Loucy (cell line): Measurements from ENCODE around the gene TMEM52.

ENCODE experiments used
- H2AFZ ChIP-seq: fragments of 200-600 bp; sonication (generic); 2 replicates; pipeline ENCODE4 v1.6.0; 2016; ENCODE audit warnings: antibody characterized with exemption, mild to moderate bottlenecking, low read length, moderate library complexity
- H3F3A ChIP-seq: fragments of 200-600 bp; 2 replicates; pipeline ENCODE4 v1.6.0; 2016; ENCODE audit warnings: antibody characterized with exemption, low read depth, mild to moderate bottlenecking
- H3K27me3 ChIP-seq: fragments of 200-600 bp; sonication (generic); 2 replicates; pipeline ENCODE4 v1.6.1; 2014; ENCODE audit warnings: low read length, mild to moderate bottlenecking; ENCODE audit not compliant: insufficient read depth, poor library complexity, severe bottlenecking
- H3K36me3 ChIP-seq: fragments of 200-600 bp; sonication (generic); 2 replicates; pipeline ENCODE4 v1.6.1; 2016; ENCODE audit warnings: low read length; ENCODE audit not compliant: insufficient read depth
- H3K4me1 ChIP-seq: fragments of 200-600 bp; sonication (generic); 2 replicates; pipeline ENCODE4 v1.5.1; 2014; ENCODE audit warnings: low read length, mild to moderate bottlenecking; ENCODE audit not compliant: insufficient read depth, poor library complexity, severe bottlenecking
- H3K4me2 ChIP-seq: fragments of 200-600 bp; sonication (generic); 2 replicates; pipeline ENCODE4 v1.6.0; 2014; ENCODE audit warnings: antibody characterized with exemption, low read length, low read depth, mild to moderate bottlenecking; ENCODE audit not compliant: poor library complexity, severe bottlenecking
- H3K4me3 ChIP-seq: fragments of 200-600 bp; sonication (generic); 2 replicates; pipeline ENCODE4 v1.5.1; 2014; ENCODE audit warnings: low read length, mild to moderate bottlenecking, mixed read lengths; ENCODE audit not compliant: poor library complexity, severe bottlenecking
- H3K79me2 ChIP-seq: fragments of 200-600 bp; sonication (generic); 2 replicates; pipeline ENCODE4 v1.6.1; 2014; ENCODE audit warnings: low read length; ENCODE audit not compliant: insufficient read depth
- H3K9ac ChIP-seq: fragments of 200-600 bp; sonication (generic); 2 replicates; pipeline ENCODE4 v1.6.0; 2014; ENCODE audit warnings: mild to moderate bottlenecking, low read depth, low read length, moderate library complexity; ENCODE audit not compliant: poor library complexity, severe bottlenecking
- H3K9me2 ChIP-seq: fragments of 200-600 bp; sonication (generic); replicated peaks from 2 replicates; pipeline ENCODE4 v1.6.1; 2016; ENCODE audit warnings: low read depth, low read length, mixed read lengths
- H3K9me3 ChIP-seq: fragments of 200-600 bp; sonication (generic); 2 replicates; pipeline ENCODE4 v1.6.1; 2014; ENCODE audit warnings: mild to moderate bottlenecking, antibody characterized with exemption, low read length, low read depth; ENCODE audit not compliant: insufficient read depth
- H4K20me1 ChIP-seq: fragments of 200-600 bp; sonication (generic); 2 replicates; pipeline ENCODE4 v1.6.0; 2014; ENCODE audit warnings: antibody characterized with exemption, low read length, mild to moderate bottlenecking; ENCODE audit not compliant: insufficient read depth, poor library complexity, severe bottlenecking
- EZH2phosphoT487 ChIP-seq: fragments of 200-600 bp; IDR thresholded peaks from 2 replicates; pipeline ENCODE4 v1.6.1; 2018; ENCODE audit warnings: antibody characterized with exemption, mild to moderate bottlenecking, moderate library complexity, borderline replicate concordance
- TF ChIP-seq, protein P1 (sequence below): fragments of 200-600 bp; sonication (generic); conservative IDR thresholded peaks from 2 replicates; pipeline ENCODE4 v1.5.1; 2014; ENCODE audit warnings: mild to moderate bottlenecking, antibody characterized with exemption, low read length

The TMEM52 gene

GRCh38 chr1:1875932-1876331 is 43.1 kb downstream of the TMEM52 start:
- Histone ChIP-seq H3F3A (no peaks in the 10 kb centered on the region), H3K9me2 (no peaks in the 10 kb centered on the region), H3K4me3 (no peak overlapping the region), H3K9me3 (no peaks in the 10 kb centered on the region), H3K79me2 (peaks cover 100% of the 10 kb centered on the region), H2AFZ (no peak overlapping the region), H3K4me2 (no peak overlapping the region), H3K9ac (no peak overlapping the region), H3K36me3 (peaks cover 62% of the 10 kb centered on the region; the same call in 1 of the 2 replicates), H3K4me1 (no peaks in the 10 kb centered on the region), H4K20me1 (peaks cover 96% of the 10 kb centered on the region), H3K27me3 (no peaks in the 10 kb centered on the region)
- TF ChIP-seq, protein P1, sequence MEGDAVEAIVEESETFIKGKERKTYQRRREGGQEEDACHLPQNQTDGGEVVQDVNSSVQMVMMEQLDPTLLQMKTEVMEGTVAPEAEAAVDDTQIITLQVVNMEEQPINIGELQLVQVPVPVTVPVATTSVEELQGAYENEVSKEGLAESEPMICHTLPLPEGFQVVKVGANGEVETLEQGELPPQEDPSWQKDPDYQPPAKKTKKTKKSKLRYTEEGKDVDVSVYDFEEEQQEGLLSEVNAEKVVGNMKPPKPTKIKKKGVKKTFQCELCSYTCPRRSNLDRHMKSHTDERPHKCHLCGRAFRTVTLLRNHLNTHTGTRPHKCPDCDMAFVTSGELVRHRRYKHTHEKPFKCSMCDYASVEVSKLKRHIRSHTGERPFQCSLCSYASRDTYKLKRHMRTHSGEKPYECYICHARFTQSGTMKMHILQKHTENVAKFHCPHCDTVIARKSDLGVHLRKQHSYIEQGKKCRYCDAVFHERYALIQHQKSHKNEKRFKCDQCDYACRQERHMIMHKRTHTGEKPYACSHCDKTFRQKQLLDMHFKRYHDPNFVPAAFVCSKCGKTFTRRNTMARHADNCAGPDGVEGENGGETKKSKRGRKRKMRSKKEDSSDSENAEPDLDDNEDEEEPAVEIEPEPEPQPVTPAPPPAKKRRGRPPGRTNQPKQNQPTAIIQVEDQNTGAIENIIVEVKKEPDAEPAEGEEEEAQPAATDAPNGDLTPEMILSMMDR: no peak
- TF ChIP-seq EZH2phosphoT487: no peak

DNA sequence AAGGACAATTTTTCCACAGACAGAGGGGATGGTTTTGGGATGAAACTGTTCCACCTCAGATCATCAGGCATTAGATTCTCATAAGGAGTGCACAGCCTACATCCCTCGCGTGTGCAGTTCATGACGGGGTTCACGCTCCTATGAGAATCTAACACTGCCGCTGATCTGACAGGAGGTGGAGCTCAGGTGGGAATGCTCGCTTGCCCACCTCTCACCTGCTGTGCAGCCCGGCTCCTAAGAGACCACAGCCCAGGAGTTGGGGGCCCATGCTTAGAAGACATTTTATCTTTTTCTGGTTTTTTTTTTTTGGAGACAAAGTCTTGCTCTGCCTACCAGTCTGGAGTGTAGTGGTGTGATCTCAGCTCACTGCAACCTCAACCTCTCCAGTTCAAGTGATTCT is 44.2 kb downstream of the TMEM52 start:
- Histone ChIP-seq H3K79me2 (peaks cover 100% of the 10 kb centered on the region), H3K4me3 (no peak overlapping the region), H4K20me1 (peaks cover 98% of the 10 kb centered on the region), H2AFZ (no peak overlapping the region), H3K9me2 (no peaks in the 10 kb centered on the region), H3K9ac (no peak overlapping the region), H3F3A (no peaks in the 10 kb centered on the region; the same call in 1 of the 2 replicates), H3K4me1 (no peaks in the 10 kb centered on the region), H3K4me2 (no peak overlapping the region), H3K9me3 (no peaks in the 10 kb centered on the region), H3K27me3 (no peaks in the 10 kb centered on the region), H3K36me3 (peaks cover 62% of the 10 kb centered on the region; the same call in 1 of the 2 replicates)
- no peak for TF ChIP-seq EZH2phosphoT487
- TF ChIP-seq, protein P1: no peak

- H3K36me3 ChIP-seq: peaks cover 55% of the 10 kb centered on the region; the same call in 1 of the 2 replicates
- H2AFZ ChIP-seq: no peak overlapping the region
- H4K20me1 ChIP-seq: peaks cover 96% of the 10 kb centered on the region
- H3K4me2 ChIP-seq: no peak overlapping the region
- no peaks in the 10 kb centered on the region for H3K9me3 ChIP-seq
- no peak overlapping the region for H3K4me3 ChIP-seq
- H3K9me2 ChIP-seq: no peaks in the 10 kb centered on the region
- TF ChIP-seq EZH2phosphoT487: no peak
- TF ChIP-seq, protein P1: no peak
- H3F3A ChIP-seq: no peaks in the 10 kb centered on the region; the same call in 1 of the 2 replicates
- no peaks in the 10 kb centered on the region for H3K4me1 ChIP-seq
- no peak overlapping the region for H3K9ac ChIP-seq
- peaks cover 100% of the 10 kb centered on the region for H3K79me2 ChIP-seq
- no peaks in the 10 kb centered on the region for H3K27me3 ChIP-seq
These were observed 45.9 kb downstream of the TMEM52 start for GRCh38 chr1:1873186-1873585.
